ENCODE results near the gene SLC19A3. TPM values are rescaled to one million over a fixed set of nuclear protein-coding genes. Genes with fewer than 3 reads are reported as not detected.
A peak's percentile ranks its signal among the peaks of the same experiment; 100 is the strongest.
"Not testable (repeated sequence)": the region's sequence is repeated elsewhere in the genome, so short reads cannot be mapped to it uniquely, and the experiment has no call there.

SLC19A3 gene
- total and polyA plus RNA-seq, 4 donors: 4.6 to 56.5 (median 19.5) TPM

GRCh38 chr2:227724394-227725039 lies 6.7 kb upstream of the SLC19A3 start, which contains the start of gene SCYGR6:
Gene SCYGR6 (minus strand): TSS chr2:227724757. CDS start chr2:227724757, 0 bp downstream.
- Histone ChIP-seq H3K9ac (ENCODE audit: insufficient read depth in 1 of 2, low read length in 2 of 2) (no peak within 1 kb of the TSS), H3K27me3 (ENCODE audit: control insufficient read depth in 3 of 3, insufficient read depth in 3 of 3, low read length in 2 of 3) (no peaks in the 10 kb centered on the region), H3K36me3 (ENCODE audit: control insufficient read depth in 4 of 4, insufficient read depth in 4 of 4, low read length in 4 of 4) (no peaks in the 10 kb centered on the region), H3K4me3 (no peak within 1 kb of the TSS), H3K27ac (ENCODE audit: low read depth in 1 of 2, low read length in 1 of 2) (no peak within 1 kb of the TSS), H3K4me1 (ENCODE audit: control insufficient read depth in 5 of 5, insufficient read depth in 5 of 5, low read length in 5 of 5) (peaks cover 0 to 8% (median 0%) of the 10 kb centered on the region in 5 donors), H3K9me3 (ENCODE audit: control insufficient read depth in 4 of 4, insufficient read depth in 3 of 4, low read length in 3 of 4) (no peaks in the 10 kb centered on the region)
- DNase-seq: no peak
- TF ChIP-seq CTCF (IDR thresholded peaks at IDR 0.05; ENCODE audit: control extremely low read depth, extremely low read depth): no peak
- WGBS, 2 donors: 87 to 95% methylated on average over 10 to 15 of the region's 15 CpGs
- no peak for ATAC-seq (ENCODE audit: insufficient read depth, low FRiP score)

GRCh38 chr2:227722821-227723220 lies 5.0 kb upstream of the SLC19A3 start:
- WGBS, 2 donors: 71 to 85% methylated on average over 7 of the region's 7 CpGs
- ATAC-seq (ENCODE audit: insufficient read depth, low FRiP score); H3K4me3 ChIP-seq; H3K9ac ChIP-seq (ENCODE audit: insufficient read depth in 1 of 2, low read length in 2 of 2); H3K9me3 ChIP-seq (ENCODE audit: control insufficient read depth in 4 of 4, insufficient read depth in 3 of 4, low read length in 3 of 4); H3K27me3 ChIP-seq (ENCODE audit: control insufficient read depth in 3 of 3, insufficient read depth in 3 of 3, low read length in 2 of 3); H3K4me1 ChIP-seq (ENCODE audit: control insufficient read depth in 5 of 5, insufficient read depth in 5 of 5, low read length in 5 of 5); H3K27ac ChIP-seq (ENCODE audit: low read depth in 1 of 2, low read length in 1 of 2); H3K36me3 ChIP-seq (ENCODE audit: control insufficient read depth in 4 of 4, insufficient read depth in 4 of 4, low read length in 4 of 4): not testable (repeated sequence)
- peak in 2 of 3 donors; percentile 10 to 53 for DNase-seq

- DNase-seq (no peak), ATAC-seq (ENCODE audit: insufficient read depth, low FRiP score) (no peak)
- no peaks in the 10 kb centered on the region for H3K36me3 ChIP-seq (ENCODE audit: control insufficient read depth in 4 of 4, insufficient read depth in 4 of 4, low read length in 4 of 4)
- no peaks in the 10 kb centered on the region for H3K9me3 ChIP-seq (ENCODE audit: control insufficient read depth in 4 of 4, insufficient read depth in 3 of 4, low read length in 3 of 4)
- no peak overlapping the region for H3K4me3 ChIP-seq
- no peak overlapping the region for H3K9ac ChIP-seq (ENCODE audit: insufficient read depth in 1 of 2, low read length in 2 of 2)
- no peak overlapping the region for H3K27ac ChIP-seq (ENCODE audit: low read depth in 1 of 2, low read length in 1 of 2)
- no peak for TF ChIP-seq CTCF (IDR thresholded peaks at IDR 0.05; ENCODE audit: control extremely low read depth, extremely low read depth)
- H3K4me1 ChIP-seq (ENCODE audit: control insufficient read depth in 5 of 5, insufficient read depth in 5 of 5, low read length in 5 of 5): peaks cover 0 to 8% (median 0%) of the 10 kb centered on the region in 5 donors
- H3K27me3 ChIP-seq (ENCODE audit: control insufficient read depth in 3 of 3, insufficient read depth in 3 of 3, low read length in 2 of 3): no peaks in the 10 kb centered on the region
- WGBS, 2 donors: 90 to 92% methylated on average over 4 of the region's 4 CpGs
Observed at GRCh38 chr2:227720680-227721079, 2.9 kb upstream of the SLC19A3 start.

GRCh38 chr2:227719641-227720040 lies 1.8 kb upstream of the SLC19A3 start:
- H3K9me3 ChIP-seq (ENCODE audit: control insufficient read depth in 4 of 4, insufficient read depth in 3 of 4, low read length in 3 of 4): no peaks in the 10 kb centered on the region
- no peak for TF ChIP-seq CTCF (IDR thresholded peaks at IDR 0.05; ENCODE audit: control extremely low read depth, extremely low read depth)
- H3K27me3 ChIP-seq (ENCODE audit: control insufficient read depth in 3 of 3, insufficient read depth in 3 of 3, low read length in 2 of 3): no peaks in the 10 kb centered on the region
- ATAC-seq (ENCODE audit: insufficient read depth, low FRiP score) (no peak), DNase-seq (no peak)
- H3K4me1 ChIP-seq (ENCODE audit: control insufficient read depth in 5 of 5, insufficient read depth in 5 of 5, low read length in 5 of 5): peaks cover 0 to 8% (median 0%) of the 10 kb centered on the region in 5 donors
- no peak overlapping the region for H3K27ac ChIP-seq (ENCODE audit: low read depth in 1 of 2, low read length in 1 of 2)
- WGBS, 2 donors: 81 to 83% methylated on average over 4 of the region's 4 CpGs
- no peak overlapping the region for H3K9ac ChIP-seq (ENCODE audit: insufficient read depth in 1 of 2, low read length in 2 of 2)
- no peak overlapping the region for H3K4me3 ChIP-seq
- H3K36me3 ChIP-seq (ENCODE audit: control insufficient read depth in 4 of 4, insufficient read depth in 4 of 4, low read length in 4 of 4): no peaks in the 10 kb centered on the region

Data from lung (tissue), 12 donors.